WI38 (cell line): ENCODE measurements around the gene SENP1.

Source experiments
- H3K4me3 ChIP-seq: 2 replicates; pipeline ENCODE4 v1.5.1; 2011; ENCODE audit warnings: low read depth, mild to moderate bottlenecking, control low read depth, low read length
- CTCF ChIP-seq: IDR thresholded peaks from 2 replicates; pipeline ENCODE4 v1.5.1; 2012; ENCODE audit warnings: low read depth, mild to moderate bottlenecking, control low read depth, low read length

The SENP1 gene

GRCh38 chr12:48054955-48055821 is 50.7 kb downstream of the SENP1 start:
- TF ChIP-seq CTCF, result no peak
- H3K4me3 ChIP-seq, result no peak overlapping the region

GRCh38 chr12:48053883-48054282 is 52.0 kb downstream of the SENP1 start:
- H3K4me3 ChIP-seq, result no peak overlapping the region
- TF ChIP-seq CTCF, result no peak

- H3K4me3 ChIP-seq, result no peak overlapping the region
- TF ChIP-seq CTCF, result no peak
These were observed 52.8 kb downstream of the SENP1 start for GRCh38 chr12:48053122-48053521.

- H3K4me3 ChIP-seq, result no peak overlapping the region
- no peak for TF ChIP-seq CTCF
These were observed 54.2 kb downstream of the SENP1 start for GRCh38 chr12:48051681-48052080.

- no peak for TF ChIP-seq CTCF
- H3K4me3 ChIP-seq, result no peak overlapping the region
These were observed 55.7 kb downstream of the SENP1 start for GRCh38 chr12:48050174-48050573.

GRCh38 chr12:48045965-48046518 is 59.8 kb downstream of the SENP1 start:
- no peak for TF ChIP-seq CTCF
- no peak overlapping the region for H3K4me3 ChIP-seq
